Left ventricle myocardium inferior (tissue), 1 donor: Measurements from ENCODE around the gene SCPEP1. TPM values are rescaled to one million over a fixed set of nuclear protein-coding genes. Genes with fewer than 3 reads are reported as not detected.
"Not testable (repeated sequence)": the region's sequence is repeated elsewhere in the genome, so short reads cannot be mapped to it uniquely, and the experiment has no call there.

Source experiments
- DNase-seq: peaks from one replicate; pipeline ENCODE4 v3.0.0-alpha.2; 2020
- H3K27ac ChIP-seq: fragments of 200-600 bp; replicated peaks from 2 replicates; pipeline ENCODE4 v1.8.0; 2021
- H3K27me3 ChIP-seq: fragments of 200-600 bp; 2 replicates; pipeline ENCODE4 v1.8.0; 2021; ENCODE audit warnings: low read depth
- H3K36me3 ChIP-seq: fragments of 200-600 bp; 2 replicates; pipeline ENCODE4 v1.8.0; 2021
- H3K4me1 ChIP-seq: fragments of 200-600 bp; 2 replicates; pipeline ENCODE4 v1.8.0; 2021
- H3K4me3 ChIP-seq: fragments of 200-600 bp; 2 replicates; pipeline ENCODE4 v1.8.0; 2021; ENCODE audit warnings: mild to moderate bottlenecking, moderate library complexity
- H3K9me3 ChIP-seq: fragments of 200-600 bp; replicated peaks from 2 replicates; pipeline ENCODE4 v1.8.0; 2021
- intact Hi-C: fragments of 100-400 bp; cut with micrococcal nuclease; formaldehyde crosslinking; loops from one replicate; pipeline ENCODE4 v1.11.0; 2022
- total RNA-seq: library from RNA; stranded (reverse); fragmentation: NEBNext Ultra II Directional; extraction: Animal tissue kit (Norgen Biotek cat#: 25700); gene quantifications from one replicate; pipeline ENCODE4 v1.2.1, GENCODE V29; 2021
- TF ChIP-seq, protein P1 (sequence below): fragments of 200-600 bp; IDR thresholded peaks from 2 replicates; pipeline ENCODE4 v1.8.0; 2021; ENCODE audit warnings: antibody characterized with exemption, mild to moderate bottlenecking, borderline replicate concordance
- donor health status: DM: no; HTN: yes; CAD: no; lungs with severe emphysema.

SCPEP1 gene
- total RNA-seq, 1 donor from 2014 or later = 70.2 TPM

GRCh38 chr17:56933868-56934267 is 44.1 kb upstream of the SCPEP1 start:
- intact Hi-C loops = no loop called here
- H3K4me1 ChIP-seq = peaks cover 9% of the 10 kb centered on the region

DNA sequence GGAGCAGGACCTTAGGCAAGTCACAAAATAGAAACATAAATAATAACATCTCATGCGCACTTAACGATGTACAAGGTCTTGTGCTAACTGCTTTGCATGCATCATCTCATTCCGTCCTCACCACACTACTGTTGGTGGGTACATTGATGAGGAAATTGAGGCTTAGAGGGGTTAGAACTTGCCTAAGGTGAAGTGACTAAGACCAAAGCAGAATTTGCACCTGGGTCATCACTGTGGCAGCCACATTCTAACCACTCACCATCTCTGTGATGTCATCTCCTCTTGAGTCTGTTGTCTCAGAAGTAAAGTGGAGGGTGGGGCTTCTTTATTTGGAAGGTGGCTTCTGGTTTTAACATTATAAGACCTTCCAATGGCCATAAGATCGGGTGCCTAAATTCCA is 43.7 kb upstream of the SCPEP1 start:
- H3K4me1 ChIP-seq = peaks cover 9% of the 10 kb centered on the region
- H3K27me3 ChIP-seq = no peaks in the 10 kb centered on the region
- no peak for DNase-seq
- intact Hi-C loops = no loop called here
- TF ChIP-seq, protein P1, sequence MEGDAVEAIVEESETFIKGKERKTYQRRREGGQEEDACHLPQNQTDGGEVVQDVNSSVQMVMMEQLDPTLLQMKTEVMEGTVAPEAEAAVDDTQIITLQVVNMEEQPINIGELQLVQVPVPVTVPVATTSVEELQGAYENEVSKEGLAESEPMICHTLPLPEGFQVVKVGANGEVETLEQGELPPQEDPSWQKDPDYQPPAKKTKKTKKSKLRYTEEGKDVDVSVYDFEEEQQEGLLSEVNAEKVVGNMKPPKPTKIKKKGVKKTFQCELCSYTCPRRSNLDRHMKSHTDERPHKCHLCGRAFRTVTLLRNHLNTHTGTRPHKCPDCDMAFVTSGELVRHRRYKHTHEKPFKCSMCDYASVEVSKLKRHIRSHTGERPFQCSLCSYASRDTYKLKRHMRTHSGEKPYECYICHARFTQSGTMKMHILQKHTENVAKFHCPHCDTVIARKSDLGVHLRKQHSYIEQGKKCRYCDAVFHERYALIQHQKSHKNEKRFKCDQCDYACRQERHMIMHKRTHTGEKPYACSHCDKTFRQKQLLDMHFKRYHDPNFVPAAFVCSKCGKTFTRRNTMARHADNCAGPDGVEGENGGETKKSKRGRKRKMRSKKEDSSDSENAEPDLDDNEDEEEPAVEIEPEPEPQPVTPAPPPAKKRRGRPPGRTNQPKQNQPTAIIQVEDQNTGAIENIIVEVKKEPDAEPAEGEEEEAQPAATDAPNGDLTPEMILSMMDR = no peak
- peaks cover 54% of the 10 kb centered on the region for H3K36me3 ChIP-seq
- no peak overlapping the region for H3K27ac ChIP-seq
- peaks cover 19% of the 10 kb centered on the region for H3K9me3 ChIP-seq
- no peak overlapping the region for H3K4me3 ChIP-seq

More at GRCh38 chr17:56933868-56934267, 44.1 kb upstream of the SCPEP1 start:
- peaks cover 20% of the 10 kb centered on the region for H3K9me3 ChIP-seq
- no peaks in the 10 kb centered on the region for H3K27me3 ChIP-seq
- no peak overlapping the region for H3K4me3 ChIP-seq
- DNase-seq = no peak
- no peak overlapping the region for H3K27ac ChIP-seq
- peaks cover 50% of the 10 kb centered on the region for H3K36me3 ChIP-seq
- TF ChIP-seq, protein P1 = no peak

DNA sequence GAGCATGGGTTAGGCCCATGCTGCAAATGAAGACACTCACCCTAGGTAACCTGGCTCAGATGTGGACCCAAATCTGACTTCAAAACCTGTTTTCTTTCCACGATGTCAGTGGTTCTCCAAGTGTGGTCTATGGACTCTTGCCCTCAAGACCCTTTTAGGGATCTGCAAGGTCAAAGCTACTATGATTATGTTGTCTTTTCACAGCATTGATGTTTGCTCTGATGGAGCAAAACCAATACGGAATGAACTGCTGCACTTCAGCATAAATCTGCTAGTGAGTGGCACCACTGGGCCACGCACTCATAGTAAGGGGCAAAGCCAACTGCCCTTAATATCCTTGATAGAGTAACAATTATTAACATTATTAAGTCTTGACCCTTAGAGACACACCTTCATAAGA is 42.5 kb upstream of the SCPEP1 start:
- H3K4me1 ChIP-seq = peaks cover 9% of the 10 kb centered on the region
- no peak overlapping the region for H3K27ac ChIP-seq
- no peak for DNase-seq
- intact Hi-C loops = no loop called here
- peaks cover 8% of the 10 kb centered on the region for H3K9me3 ChIP-seq
- H3K27me3 ChIP-seq = no peaks in the 10 kb centered on the region
- TF ChIP-seq, protein P1 = no peak
- H3K4me3 ChIP-seq = no peak overlapping the region
- peaks cover 61% of the 10 kb centered on the region for H3K36me3 ChIP-seq

- intact Hi-C loops = no loop called here
Measured at GRCh38 chr17:56936697-56937322, 41.1 kb upstream of the SCPEP1 start.

DNA sequence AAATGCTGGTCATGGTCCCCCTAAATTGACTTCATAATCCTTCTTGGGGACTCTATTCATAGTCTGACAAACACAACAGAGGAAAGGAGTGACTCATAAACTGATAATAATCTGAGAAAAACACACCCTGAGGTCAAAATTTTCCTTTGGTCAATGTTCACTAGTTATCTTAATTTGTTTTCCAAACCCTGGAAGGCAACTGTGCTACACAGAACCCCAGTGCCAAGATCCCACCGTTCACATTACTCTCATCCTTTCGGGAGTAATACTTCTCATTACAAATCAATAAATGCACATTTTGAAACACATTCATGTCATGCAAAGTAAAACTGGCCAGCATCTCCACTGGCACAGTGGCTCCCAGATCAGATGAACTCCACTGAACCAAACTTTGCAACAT is 40.2 kb upstream of the SCPEP1 start:
- peaks cover 9% of the 10 kb centered on the region for H3K4me1 ChIP-seq
- H3K27me3 ChIP-seq = no peaks in the 10 kb centered on the region
- peak overlapping the region; percentile 69 for H3K27ac ChIP-seq
- peaks cover 82% of the 10 kb centered on the region for H3K36me3 ChIP-seq
- DNase-seq = no peak
- TF ChIP-seq, protein P1 = no peak
- H3K4me3 ChIP-seq = no peak overlapping the region
- intact Hi-C loops = no loop called here
- no peaks in the 10 kb centered on the region for H3K9me3 ChIP-seq

More at GRCh38 chr17:56936697-56937322, 41.1 kb upstream of the SCPEP1 start:
- H3K36me3 ChIP-seq = peaks cover 75% of the 10 kb centered on the region
- no peak overlapping the region for H3K4me3 ChIP-seq
- no peak for DNase-seq
- H3K27me3 ChIP-seq = no peaks in the 10 kb centered on the region
- H3K9me3 ChIP-seq = no peaks in the 10 kb centered on the region
- H3K27ac ChIP-seq = peak overlapping the region; percentile 69
- TF ChIP-seq, protein P1 = no peak
- H3K4me1 ChIP-seq = peaks cover 9% of the 10 kb centered on the region

DNA sequence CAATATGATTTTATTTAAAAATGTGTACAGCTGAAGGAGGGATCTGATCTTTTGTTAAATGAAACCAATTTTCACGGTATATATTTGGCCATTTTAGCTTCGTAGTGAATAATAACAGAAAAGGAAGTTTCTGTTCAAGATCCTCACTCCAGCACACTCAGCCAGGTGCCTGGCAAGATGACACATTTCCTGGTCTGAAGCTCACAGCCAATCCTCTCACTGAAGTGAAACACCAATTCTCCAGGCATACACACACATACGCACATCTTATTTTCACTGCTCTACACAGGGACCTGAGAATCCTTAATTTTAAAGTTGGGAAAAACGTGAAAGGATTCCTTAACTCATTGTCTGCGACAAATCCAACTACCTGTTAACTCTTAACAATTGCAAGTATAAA is 39.7 kb upstream of the SCPEP1 start:
- H3K27me3 ChIP-seq, DNase-seq, H3K4me1 ChIP-seq, H3K4me3 ChIP-seq, intact Hi-C loops, H3K9me3 ChIP-seq: not testable (repeated sequence)
- Histone ChIP-seq H3K27ac (peak overlapping the region; percentile 69), H3K36me3 (peaks cover 86% of the 10 kb centered on the region)
